Measurements from ENCODE around the gene RCOR1. TPM values are rescaled to one million over a fixed set of nuclear protein-coding genes. Genes with fewer than 3 reads are reported as not detected.
A peak's percentile ranks its signal among the peaks of the same experiment; 100 is the strongest.

Gene RCOR1
- total and polyA plus RNA-seq, 2 of the 8 experiments (the other 6 are each of a cell fraction or from before 2014, with no cell fraction given), result 12.3 to 26.3 TPM

- H2AFZ ChIP-seq (ENCODE audit: low read length), result no peak overlapping the region
- no peak overlapping the region for H3K4ac ChIP-seq (replicated peaks; ENCODE audit: insufficient read length, low read depth, low read length)
- no peaks in the 10 kb centered on the region for H3K27me3 ChIP-seq (replicated peaks in 1 of 4; ENCODE audit: control insufficient read depth in 3 of 4, extremely low read depth in 1 of 4, insufficient read depth in 3 of 4, low read length in 3 of 4)
- H4K5ac ChIP-seq (ENCODE audit: insufficient read length, low read depth, low read length), result no peak overlapping the region
- peak overlapping the region; percentile 8 for H2BK120ac ChIP-seq (replicated peaks; ENCODE audit: low read depth, low read length)
- WGBS, 2 experiments (ENCODE audit: extremely low coverage in 1 of 2, insufficient coverage in 1 of 2, insufficient read length in 1 of 2, insufficient replicate concordance in 2 of 2, low coverage in 1 of 2, low lambda C conversion rate in 2 of 2, missing lambda C conversion rate in 1 of 2), result 82% methylated on average over 3 of the region's 3 CpGs; no CpG with 5 or more reads in 1 of the 2 experiments
- DNase-seq (ENCODE audit: low read depth in 1 of 2, low spot score in 2 of 2) (no peak), FAIRE-seq (no peak)
- peaks cover 3 to 19% (median 9%) of the 10 kb centered on the region in 4 experiments for H3K4me1 ChIP-seq (replicated peaks in 1 of 4; ENCODE audit: control insufficient read depth in 3 of 4, insufficient read depth in 4 of 4, low read length in 3 of 4)
- H2BK5ac ChIP-seq (ENCODE audit: low read depth, low read length), result no peak overlapping the region
- H3K4me2 ChIP-seq (ENCODE audit: insufficient read depth in 1 of 2, low read depth in 2 of 2, low read length in 2 of 2), result peak overlapping the region; percentile 10 to 42; a peak in 3 of 4 replicates
- H3K56ac ChIP-seq (replicated peaks; ENCODE audit: insufficient read length, low read depth, low read length), result no peak overlapping the region
- no peak overlapping the region for H2BK20ac ChIP-seq (ENCODE audit: low read length)
- no peaks in the 10 kb centered on the region for H3K36me3 ChIP-seq (ENCODE audit: control insufficient read depth in 2 of 4, insufficient read depth in 4 of 4, low read length in 3 of 4)
- no peaks in the 10 kb centered on the region for H3K23me2 ChIP-seq (ENCODE audit: low read depth, low read length)
- CTCF ChIA-PET (ENCODE audit: partially characterized antibody), result interaction anchor here (0.6 to 3.5 kb wide), 7 partner anchors 10 to 162 kb away, joined by 3 to 11 read pairs (median 6); no protein-coding TSS in a partner anchor
- POLR2A ChIA-PET (ENCODE audit: partially characterized antibody), result interaction anchor here (1.1 to 3.0 kb wide), 7 partner anchors 9 to 72 kb away, joined by 3 to 12 read pairs (median 5); no protein-coding TSS in a partner anchor
- H2BK15ac ChIP-seq (ENCODE audit: low read length), result no peak overlapping the region
- peak overlapping the region; percentile 46; the same call in 1 of the 2 replicates for H3K27ac ChIP-seq (ENCODE audit: low read depth, low read length)
- H3K23ac ChIP-seq (ENCODE audit: insufficient read length), result no peak overlapping the region
- no peak overlapping the region for H2BK12ac ChIP-seq (ENCODE audit: low read depth, low read length)
- H3K18ac ChIP-seq (ENCODE audit: extremely low read depth, low read length), result no peak overlapping the region
- H4K91ac ChIP-seq (replicated peaks; ENCODE audit: insufficient read length, low read length), result no peak overlapping the region
- H4K8ac ChIP-seq (ENCODE audit: extremely low read depth, insufficient read depth, low read length), result no peak overlapping the region
- peaks cover 14% of the 10 kb centered on the region for H3K79me1 ChIP-seq (ENCODE audit: low read depth, low read length)
- H2AK5ac ChIP-seq (ENCODE audit: low read depth, low read length), result no peak overlapping the region
- no peak for TF ChIP-seq RAD21 (IDR thresholded peaks at IDR 0.05 in 1 of 2, conservative IDR thresholded peaks at IDR 0.05 in 1 of 2; ENCODE audit: low read depth in 2 of 2, low read length in 2 of 2)
- TF ChIP-seq, protein P1, sequence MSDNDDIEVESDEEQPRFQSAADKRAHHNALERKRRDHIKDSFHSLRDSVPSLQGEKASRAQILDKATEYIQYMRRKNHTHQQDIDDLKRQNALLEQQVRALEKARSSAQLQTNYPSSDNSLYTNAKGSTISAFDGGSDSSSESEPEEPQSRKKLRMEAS (IDR thresholded peaks at IDR 0.05), result no peak
- TF ChIP-seq SRF (IDR thresholded peaks at IDR 0.05; ENCODE audit: low read depth, low read length), result no peak
- TF ChIP-seq POU5F1 (IDR thresholded peaks at IDR 0.05; ENCODE audit: low read depth, low read length), result no peak
- TF ChIP-seq BRCA1 (IDR thresholded peaks at IDR 0.05; ENCODE audit: low read depth, low read length), result no peak
- H3K4me3 ChIP-seq (ENCODE audit: extremely low read depth in 1 of 4, insufficient read depth in 2 of 4, low read depth in 3 of 4, low read length in 4 of 4), result peak overlapping the region in 1 of 4 experiments; percentile 36; a peak in 1 of 8 replicates
- H4K20me1 ChIP-seq (replicated peaks in 1 of 2; ENCODE audit: control insufficient read depth in 1 of 2, insufficient read depth in 2 of 2, low read length in 2 of 2), result peaks cover 0 to 7% of the 10 kb centered on the region in 2 experiments
- H3K14ac ChIP-seq (ENCODE audit: insufficient read length), result no peak overlapping the region
- H3K9me3 ChIP-seq (ENCODE audit: insufficient read depth in 2 of 2, low read depth in 1 of 2, low read length in 1 of 2), result no peaks in the 10 kb centered on the region
- peaks cover 7 to 96% of the 10 kb centered on the region in 2 experiments for H3K79me2 ChIP-seq (ENCODE audit: control insufficient read depth in 1 of 2, insufficient read depth in 2 of 2, low read length in 2 of 2)
- H3K9ac ChIP-seq (replicated peaks in 1 of 4; ENCODE audit: extremely low read depth in 1 of 4, low read depth in 3 of 4, low read length in 3 of 4), result no peak overlapping the region
These were observed 71.0 kb downstream of the RCOR1 start for GRCh38 chr14:102663440-102663839.
